H54 (cell line): ENCODE measurements around the gene EBF4.
A peak's percentile ranks its signal among the peaks of the same experiment; 100 is the strongest.
"Not testable (repeated sequence)": the region's sequence is repeated elsewhere in the genome, so short reads cannot be mapped to it uniquely, and the experiment has no call there.

Experiments used
- DNase-seq: peaks from one replicate; pipeline ENCODE4 v3.0.0; 2011; ENCODE audit warnings: low spot score, mixed read lengths; ENCODE audit not compliant: insufficient read length
- FAIRE-seq: peaks from 3 replicates; lab custom pipeline; 2011; peaks lifted over from hg19 to GRCh38; lab: Jason Lieb, UNC
- POLR2A ChIP-seq: IDR thresholded peaks from 2 replicates; pipeline ENCODE4 v1.6.1; 2011; ENCODE audit warnings: low read depth, mild to moderate bottlenecking, low read length

The EBF4 gene

GRCh38 chr20:2657674-2658073 lies 34.9 kb upstream of the EBF4 start:
- no peak for DNase-seq
- TF ChIP-seq POLR2A: no peak
- no peak for FAIRE-seq

- FAIRE-seq (no peak), DNase-seq (no peak)
- TF ChIP-seq POLR2A: no peak
These were observed 33.9 kb upstream of the EBF4 start for GRCh38 chr20:2658414-2659354.

GRCh38 chr20:2659547-2659946 lies 33.0 kb upstream of the EBF4 start:
- no peak for TF ChIP-seq POLR2A
- no peak for FAIRE-seq
- DNase-seq: no peak

- no peak for DNase-seq
- no peak for TF ChIP-seq POLR2A
- FAIRE-seq: no peak
These were observed 29.2 kb upstream of the EBF4 start for GRCh38 chr20:2663364-2663886.

GRCh38 chr20:2663887-2664719 lies 28.5 kb upstream of the EBF4 start, which contains the start of gene IDH3B:
Gene IDH3B (minus strand): TSS chr20:2664216. CDS start chr20:2664188, 28 bp downstream.
- DNase-seq: peak; percentile 77
- no peak for FAIRE-seq
- TF ChIP-seq POLR2A: peak; percentile 81

- TF ChIP-seq POLR2A: no peak
- DNase-seq: no peak
- no peak for FAIRE-seq
These were observed 20.6 kb upstream of the EBF4 start for GRCh38 chr20:2671977-2672376.

- FAIRE-seq (no peak), DNase-seq (no peak)
- no peak for TF ChIP-seq POLR2A
These were observed 20.1 kb upstream of the EBF4 start for GRCh38 chr20:2672446-2672845.

- FAIRE-seq (no peak), DNase-seq (no peak)
These were observed 19.1 kb upstream of the EBF4 start for GRCh38 chr20:2673453-2673852.

GRCh38 chr20:2680046-2680445 lies 12.5 kb upstream of the EBF4 start:
- FAIRE-seq (no peak), DNase-seq (no peak)
- TF ChIP-seq POLR2A: no peak

More at GRCh38 chr20:2673453-2673852, 19.1 kb upstream of the EBF4 start:
- TF ChIP-seq POLR2A: no peak

- FAIRE-seq, DNase-seq: not testable (repeated sequence)
These were observed 10.5 kb upstream of the EBF4 start for GRCh38 chr20:2682040-2682439.

GRCh38 chr20:2684817-2685216 lies 7.8 kb upstream of the EBF4 start:
- not testable (repeated sequence) for DNase-seq, FAIRE-seq

- no peak for DNase-seq
- no peak for TF ChIP-seq POLR2A
- FAIRE-seq: no peak
These were observed 5.1 kb upstream of the EBF4 start for GRCh38 chr20:2687514-2687913.

- no peak for TF ChIP-seq POLR2A
- peak; percentile 76 for DNase-seq
- FAIRE-seq: no peak
These were observed 4.5 kb upstream of the EBF4 start for GRCh38 chr20:2688041-2688591.

GRCh38 chr20:2690213-2690612 lies 2.4 kb upstream of the EBF4 start:
- DNase-seq: no peak
- no peak for FAIRE-seq
- no peak for TF ChIP-seq POLR2A
